ENCODE results near the gene SLC38A11. TPM values are rescaled to one million over a fixed set of nuclear protein-coding genes. Genes with fewer than 3 reads are reported as not detected.

SLC38A11 gene
- total and polyA plus RNA-seq, 2 of the 13 experiments (the other 11 are each of a cell fraction or from before 2014, with no cell fraction given), result 14.0 to 14.3 TPM

GRCh38 chr2:164920430-164920829, 34.9 kb downstream of the SLC38A11 start (continued):
- TF ChIP-seq ZBTB46 (CRISPR knock-in tag; IDR thresholded peaks at IDR 0.05; ENCODE audit: borderline replicate concordance) (no peak), NFAT5 (CRISPR knock-in tag; IDR thresholded peaks at IDR 0.05) (no peak), TBL1XR1 (IDR thresholded peaks at IDR 0.05; ENCODE audit: borderline replicate concordance, low read length, partially characterized antibody) (no peak), XRCC5 (optimal IDR thresholded peaks at IDR 0.05; ENCODE audit: low read length) (no peak), ZNF562 (CRISPR knock-in tag; IDR thresholded peaks at IDR 0.05; ENCODE audit: borderline replicate concordance) (no peak), CREBL2 (CRISPR knock-in tag; IDR thresholded peaks at IDR 0.05; ENCODE audit: borderline replicate concordance) (no peak), ELF3 (CRISPR knock-in tag; IDR thresholded peaks at IDR 0.05) (peak; percentile 53; the same call in 1 of the 2 replicates), BHLHE40 (IDR thresholded peaks at IDR 0.05; ENCODE audit: low read length) (no peak), EHMT2 (IDR thresholded peaks at IDR 0.05; ENCODE audit: borderline replicate concordance, low read depth, low read length) (no peak), NFATC3 (CRISPR knock-in tag; IDR thresholded peaks at IDR 0.05) (no peak), ZNF17 (CRISPR knock-in tag; IDR thresholded peaks at IDR 0.05) (no peak), CHCHD3 (CRISPR knock-in tag; IDR thresholded peaks at IDR 0.05) (no peak), ZBTB21 (CRISPR knock-in tag; IDR thresholded peaks at IDR 0.05) (no peak), HNRNPH1 (optimal IDR thresholded peaks at IDR 0.05; ENCODE audit: low read depth, low read length) (no peak), ESRRA (CRISPR knock-in tag; IDR thresholded peaks at IDR 0.05; ENCODE audit: low read depth) (no peak), HDAC1 (CRISPR knock-in tag; IDR thresholded peaks at IDR 0.05) (peak; percentile 37; the same call in 1 of the 2 replicates), NFIB (CRISPR knock-in tag; IDR thresholded peaks at IDR 0.05; ENCODE audit: borderline replicate concordance) (no peak), POLR2G (IDR thresholded peaks at IDR 0.05; ENCODE audit: low read depth, low read length) (no peak), ZNF30 (CRISPR knock-in tag; IDR thresholded peaks at IDR 0.05) (no peak), NR0B2 (CRISPR knock-in tag; IDR thresholded peaks at IDR 0.05) (no peak), ARID2 (CRISPR knock-in tag; IDR thresholded peaks at IDR 0.05; ENCODE audit: borderline replicate concordance) (no peak), KDM3A (CRISPR knock-in tag; IDR thresholded peaks at IDR 0.05; ENCODE audit: low read depth) (no peak), ONECUT2 (CRISPR knock-in tag; IDR thresholded peaks at IDR 0.05) (no peak)

Data from HepG2 (cell line).